Stimulated activated naive CD8-positive, alpha-beta T cell treated with anti-CD3 and anti-CD28 coated beads, Interleukin-15, amount 100 ng/mL, for 72 hours (primary cell): ENCODE results near the gene SLC26A4.

ENCODE experiments used
- ATAC-seq: fragments of 150-1000 bp; cut with Tn5 transposase; 2 replicates; pipeline ENCODE4 v1.10.0; 2021; ENCODE audit warnings: mild to moderate bottlenecking, moderate library complexity
- DNase-seq, 2 donors: peaks; one replicate each; pipeline ENCODE4 v3.0.0; 2021 to 2022
- H3K27ac Mint-ChIP-seq, 2 donors: one replicate each; pipeline ENCODE4 v1.8.0; 2022; ENCODE audit warnings: mild to moderate bottlenecking in 2 of 2, mixed read lengths in 2 of 2, moderate library complexity in 2 of 2
- H3K27me3 Mint-ChIP-seq: one replicate; pipeline ENCODE4 v1.8.0; 2022; ENCODE audit warnings: mixed read lengths
- H3K4me1 Mint-ChIP-seq: one replicate; pipeline ENCODE4 v1.8.0; 2022; ENCODE audit warnings: mild to moderate bottlenecking, mixed read lengths
- H3K4me3 Mint-ChIP-seq, 2 donors: one replicate each; pipeline ENCODE4 v1.8.0; 2022; ENCODE audit warnings: mild to moderate bottlenecking in 2 of 2, mixed read lengths in 2 of 2, moderate library complexity in 1 of 2
- H3K9me3 Mint-ChIP-seq, 2 donors: one replicate each; pipeline ENCODE4 v1.8.0; 2022; ENCODE audit warnings: mixed read lengths in 2 of 2

The SLC26A4 gene

DNA sequence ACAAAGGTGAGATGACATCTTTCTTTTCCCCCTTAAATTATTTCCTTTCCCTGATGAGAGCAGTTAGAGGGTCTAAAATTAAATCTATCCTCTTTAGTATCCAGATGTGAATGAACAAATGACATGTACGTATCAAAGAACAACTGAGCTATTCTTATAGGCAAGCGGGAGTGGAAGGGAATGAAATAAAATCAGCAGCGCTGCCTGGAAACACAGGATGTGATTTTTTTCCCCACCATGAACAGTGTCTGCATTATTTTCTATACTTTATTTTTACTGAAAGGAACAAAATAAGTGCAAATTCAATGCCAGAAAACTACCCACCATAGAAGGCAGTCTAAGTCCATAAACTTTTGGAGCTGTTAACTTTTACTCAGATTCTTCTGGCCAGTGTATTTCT is 40.6 kb downstream of the SLC26A4 start:
- Mint-ChIP-seq H3K27me3 (no peaks in the 10 kb centered on the region), H3K9me3 (no peaks in the 10 kb centered on the region), H3K27ac (no peak overlapping the region), H3K4me1 (peaks cover 5% of the 10 kb centered on the region), H3K4me3 (no peak overlapping the region)
- ATAC-seq (no peak), DNase-seq (no peak)

DNA sequence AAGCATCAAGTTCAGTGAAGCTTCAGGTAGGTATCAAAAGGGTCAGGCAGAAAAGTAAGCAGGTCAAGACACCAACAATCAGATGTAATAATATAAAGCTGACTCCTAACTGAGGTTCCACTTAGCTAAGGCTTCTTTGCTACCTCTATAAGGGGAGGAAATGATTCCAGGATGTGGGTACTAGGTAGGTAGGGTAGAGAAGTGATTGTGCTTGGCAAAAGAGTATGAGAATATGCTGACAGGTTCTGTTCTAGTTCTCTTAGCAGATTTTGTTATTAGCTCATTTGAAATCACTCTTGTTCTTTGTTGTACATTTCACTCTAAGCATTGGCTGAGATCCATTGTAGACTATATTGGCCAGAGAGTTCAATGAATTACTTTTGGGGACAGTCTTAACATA is 42.6 kb downstream of the SLC26A4 start:
- Mint-ChIP-seq H3K27me3 (no peaks in the 10 kb centered on the region), H3K4me3 (no peak overlapping the region), H3K4me1 (no peaks in the 10 kb centered on the region), H3K27ac (peak overlapping the region in 1 of 2 donors; percentile 1), H3K9me3 (no peaks in the 10 kb centered on the region)
- no peak for ATAC-seq
- DNase-seq = no peak

DNA sequence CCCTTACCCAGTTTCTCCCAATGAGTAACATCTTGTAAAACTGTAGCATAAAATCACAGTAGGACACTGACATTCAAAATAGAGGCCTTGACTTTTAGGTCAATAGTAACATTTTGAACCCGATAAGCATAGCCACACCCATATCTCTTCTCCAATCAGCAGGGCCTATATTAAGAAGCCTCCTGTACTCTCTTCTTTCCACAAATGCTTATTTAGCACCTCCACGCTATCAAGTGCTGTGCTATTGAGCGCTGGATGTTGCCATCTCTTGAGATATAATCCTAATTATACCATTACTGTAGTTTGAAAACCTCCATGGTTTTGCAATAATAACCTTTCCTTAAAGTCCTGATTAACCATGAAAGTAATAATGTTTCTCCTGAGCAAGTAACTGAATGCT is 43.2 kb downstream of the SLC26A4 start:
- no peaks in the 10 kb centered on the region for H3K4me1 Mint-ChIP-seq
- no peak for ATAC-seq
- no peak for DNase-seq
- no peak overlapping the region for H3K27ac Mint-ChIP-seq
- H3K27me3 Mint-ChIP-seq = no peaks in the 10 kb centered on the region
- H3K4me3 Mint-ChIP-seq = no peak overlapping the region
- H3K9me3 Mint-ChIP-seq = no peaks in the 10 kb centered on the region

DNA sequence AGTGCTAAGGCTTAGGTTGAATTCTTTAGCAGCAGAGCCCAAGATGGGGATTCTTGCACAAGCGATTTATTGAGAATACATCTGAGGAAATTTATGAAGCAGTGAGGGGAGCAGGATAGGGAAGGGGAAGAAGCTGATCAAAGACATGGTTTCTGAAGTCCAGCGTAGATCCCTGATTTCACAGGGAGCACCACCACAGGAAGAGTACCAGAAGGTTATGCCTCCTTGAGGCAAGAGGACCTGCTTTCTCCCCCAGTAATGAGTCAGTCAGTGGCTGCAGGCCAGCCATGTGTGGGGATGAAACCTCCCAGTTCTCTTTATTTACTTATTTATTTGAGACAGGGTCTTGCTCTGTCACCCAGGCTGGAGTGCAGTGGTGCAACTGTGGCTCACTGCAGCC is 48.3 kb downstream of the SLC26A4 start:
- Mint-ChIP-seq H3K9me3 (no peaks in the 10 kb centered on the region), H3K27ac (no peak overlapping the region), H3K27me3 (no peaks in the 10 kb centered on the region), H3K4me3 (no peak overlapping the region), H3K4me1 (no peaks in the 10 kb centered on the region)
- no peak for ATAC-seq
- no peak for DNase-seq

DNA sequence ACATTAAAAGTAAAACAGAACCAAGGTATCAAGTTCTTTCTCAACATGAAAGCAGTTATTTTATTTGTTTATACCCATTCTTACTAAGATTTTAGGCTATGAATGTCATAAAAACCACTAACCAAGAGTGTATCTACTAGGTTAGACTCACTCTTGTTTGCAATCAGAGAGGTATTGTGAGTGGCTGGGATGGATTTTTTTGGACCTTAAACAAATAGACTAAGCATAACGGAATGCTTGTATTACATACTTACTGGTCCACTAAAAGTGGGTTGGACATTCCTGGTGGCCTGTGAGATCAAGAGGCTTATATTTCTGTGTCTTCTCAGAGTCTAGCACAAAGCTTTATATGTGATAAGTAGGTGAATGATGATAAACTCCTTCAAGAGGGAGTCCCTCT is 50.7 kb downstream of the SLC26A4 start:
- no peaks in the 10 kb centered on the region for H3K4me1 Mint-ChIP-seq
- H3K27me3 Mint-ChIP-seq = no peaks in the 10 kb centered on the region
- H3K27ac Mint-ChIP-seq = no peak overlapping the region
- DNase-seq (no peak), ATAC-seq (no peak)
- no peak overlapping the region for H3K4me3 Mint-ChIP-seq
- no peaks in the 10 kb centered on the region for H3K9me3 Mint-ChIP-seq

DNA sequence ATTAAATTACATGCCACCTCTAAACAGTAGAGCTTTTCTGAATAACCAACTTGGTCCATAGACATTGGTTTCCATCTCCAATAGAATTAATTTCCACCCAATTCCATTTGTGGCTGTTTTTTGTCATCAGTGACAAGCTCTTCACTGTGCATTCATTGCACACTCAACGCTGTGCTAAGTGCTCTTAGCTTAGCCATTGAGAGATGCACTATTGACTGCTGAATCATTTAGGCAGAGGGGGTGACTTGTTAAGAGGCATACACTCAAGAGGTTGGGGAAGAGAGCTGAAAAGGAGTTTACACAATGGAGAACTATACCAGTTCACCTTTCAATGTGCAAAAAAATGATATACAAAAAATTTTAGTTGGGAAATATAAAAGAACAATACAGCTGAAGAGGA is 51.4 kb downstream of the SLC26A4 start:
- DNase-seq = no peak
- peak overlapping the region in 1 of 2 donors; percentile 7 for H3K27ac Mint-ChIP-seq
- no peaks in the 10 kb centered on the region for H3K27me3 Mint-ChIP-seq
- no peak for ATAC-seq
- no peaks in the 10 kb centered on the region for H3K9me3 Mint-ChIP-seq
- H3K4me1 Mint-ChIP-seq = no peaks in the 10 kb centered on the region
- no peak overlapping the region for H3K4me3 Mint-ChIP-seq

DNA sequence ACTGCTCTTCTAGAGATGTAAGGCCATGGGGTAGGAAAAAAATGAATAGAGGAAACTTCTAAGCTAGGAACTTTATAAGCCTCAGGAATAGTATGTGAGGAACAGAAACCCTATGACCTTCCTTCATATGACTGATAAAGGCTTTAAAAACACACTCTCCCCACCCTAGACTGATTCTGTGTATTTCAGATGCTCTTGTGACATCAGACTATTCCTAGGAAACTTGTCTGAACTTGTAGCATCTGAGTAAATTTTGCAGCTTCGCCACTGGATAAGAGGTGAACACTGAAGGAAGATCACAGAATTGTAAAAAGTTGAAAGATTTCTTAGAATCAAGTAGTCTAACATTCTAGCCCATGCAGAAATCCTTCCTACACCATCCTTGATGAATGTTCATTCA is 52.3 kb downstream of the SLC26A4 start:
- H3K4me3 Mint-ChIP-seq = no peak overlapping the region
- no peak overlapping the region for H3K27ac Mint-ChIP-seq
- no peaks in the 10 kb centered on the region for H3K27me3 Mint-ChIP-seq
- no peaks in the 10 kb centered on the region for H3K4me1 Mint-ChIP-seq
- H3K9me3 Mint-ChIP-seq = no peaks in the 10 kb centered on the region
- ATAC-seq (no peak), DNase-seq (no peak)

DNA sequence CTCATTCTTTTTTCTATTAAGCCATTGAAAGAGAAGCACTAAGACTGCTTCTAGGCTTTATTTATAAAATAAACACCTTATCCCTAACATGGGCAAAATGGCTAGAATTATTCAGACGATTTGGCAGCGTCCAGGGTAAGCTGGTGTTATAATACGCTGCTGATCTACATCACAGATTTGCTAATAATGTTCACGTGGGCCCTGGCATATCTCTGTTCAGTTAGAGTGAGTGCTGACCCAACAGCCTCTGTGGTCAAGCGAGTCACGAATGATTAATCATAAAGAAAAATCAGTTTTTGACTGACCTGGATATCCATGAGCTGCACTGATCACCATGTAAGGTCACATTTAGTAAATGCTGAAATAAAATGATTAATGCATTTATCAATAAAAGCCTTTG is 54.9 kb downstream of the SLC26A4 start:
- H3K4me1 Mint-ChIP-seq = no peaks in the 10 kb centered on the region
- H3K27me3 Mint-ChIP-seq = no peaks in the 10 kb centered on the region
- no peak for ATAC-seq
- H3K4me3 Mint-ChIP-seq = no peak overlapping the region
- no peak overlapping the region for H3K27ac Mint-ChIP-seq
- DNase-seq = no peak
- no peaks in the 10 kb centered on the region for H3K9me3 Mint-ChIP-seq

DNA sequence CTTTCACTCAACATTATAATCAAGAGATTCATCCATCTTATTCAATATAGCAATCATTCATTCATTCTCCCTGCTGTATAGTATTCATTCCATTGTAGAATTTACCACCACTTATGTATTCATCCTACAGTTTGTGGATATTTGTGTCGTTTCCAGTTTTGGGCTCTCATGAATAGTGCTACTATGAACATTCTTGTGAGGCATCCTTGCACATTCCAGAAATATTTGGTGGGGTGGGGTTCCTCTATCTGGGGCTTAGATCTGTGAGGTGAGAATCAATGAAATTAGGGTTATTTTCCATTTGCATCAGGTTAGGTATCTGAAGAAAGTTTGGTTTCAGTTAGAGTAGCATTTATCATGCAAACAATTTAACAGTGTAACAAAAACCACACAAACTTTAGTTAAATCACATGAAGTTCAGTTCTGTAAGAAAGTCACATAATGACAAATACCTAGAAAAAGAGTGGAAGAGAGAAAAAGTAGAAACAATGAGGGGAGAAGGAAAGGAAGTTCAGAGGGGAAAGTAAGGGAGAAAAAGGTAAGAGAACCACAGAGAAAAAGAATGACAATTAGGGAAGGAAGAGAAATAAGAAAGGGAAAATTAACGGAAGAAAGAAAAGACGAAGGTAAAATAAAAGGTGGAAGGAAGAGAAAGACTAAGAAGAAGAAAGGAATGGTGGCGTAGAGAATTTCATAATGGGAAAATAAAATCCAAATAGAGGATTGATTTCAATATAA is 58.0 kb downstream of the SLC26A4 start:
- Mint-ChIP-seq H3K27ac (no peak overlapping the region), H3K27me3 (no peaks in the 10 kb centered on the region), H3K4me1 (no peaks in the 10 kb centered on the region), H3K9me3 (no peaks in the 10 kb centered on the region), H3K4me3 (no peak overlapping the region)
- no peak for DNase-seq
- ATAC-seq = no peak

DNA sequence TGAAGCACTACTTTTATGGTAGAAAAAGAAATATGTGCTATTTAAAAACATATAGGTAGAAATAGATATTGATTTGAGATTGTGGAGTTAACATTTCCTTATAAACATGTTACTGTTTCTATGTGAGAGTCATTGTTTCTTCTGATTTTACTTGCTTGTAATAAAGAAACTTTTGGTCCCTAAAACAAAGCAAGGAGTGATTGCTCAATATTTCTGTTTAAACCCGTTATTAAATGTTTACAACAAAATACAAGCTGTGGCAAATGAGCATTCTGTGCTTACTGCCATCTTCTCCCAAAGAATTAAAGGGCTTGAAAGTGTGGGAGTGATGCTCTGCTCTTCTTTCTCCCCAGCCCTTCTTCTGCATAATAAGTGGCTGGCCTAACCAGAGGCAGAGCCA is 60.7 kb downstream of the SLC26A4 start:
- peaks cover 4% of the 10 kb centered on the region for H3K27me3 Mint-ChIP-seq
- no peak overlapping the region for H3K27ac Mint-ChIP-seq
- DNase-seq = no peak
- no peaks in the 10 kb centered on the region for H3K9me3 Mint-ChIP-seq
- no peak for ATAC-seq
- no peaks in the 10 kb centered on the region for H3K4me1 Mint-ChIP-seq
- H3K4me3 Mint-ChIP-seq = no peak overlapping the region

DNA sequence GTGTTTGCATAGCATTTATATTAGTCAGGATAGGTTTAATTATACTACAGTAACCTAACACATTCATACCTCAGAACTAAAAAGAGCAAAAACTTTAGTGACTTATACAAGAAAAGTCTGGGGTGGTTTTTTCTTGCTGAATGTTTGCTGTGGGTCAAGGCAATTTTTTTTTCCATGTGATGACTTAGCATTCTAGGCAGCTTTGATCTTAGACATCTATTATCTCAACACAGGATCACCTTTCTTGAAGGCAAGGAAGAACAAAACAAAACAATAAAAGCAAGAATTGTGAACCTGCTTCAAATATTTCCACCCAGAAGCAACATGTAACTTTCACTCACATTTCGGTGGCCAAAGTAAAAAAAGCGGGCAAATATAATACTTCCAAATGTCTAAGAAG is 62.6 kb downstream of the SLC26A4 start:
- no peak for ATAC-seq
- Mint-ChIP-seq H3K9me3 (no peaks in the 10 kb centered on the region), H3K27ac (no peak overlapping the region), H3K4me1 (no peaks in the 10 kb centered on the region), H3K27me3 (peaks cover 23% of the 10 kb centered on the region), H3K4me3 (no peak overlapping the region)
- no peak for DNase-seq

DNA sequence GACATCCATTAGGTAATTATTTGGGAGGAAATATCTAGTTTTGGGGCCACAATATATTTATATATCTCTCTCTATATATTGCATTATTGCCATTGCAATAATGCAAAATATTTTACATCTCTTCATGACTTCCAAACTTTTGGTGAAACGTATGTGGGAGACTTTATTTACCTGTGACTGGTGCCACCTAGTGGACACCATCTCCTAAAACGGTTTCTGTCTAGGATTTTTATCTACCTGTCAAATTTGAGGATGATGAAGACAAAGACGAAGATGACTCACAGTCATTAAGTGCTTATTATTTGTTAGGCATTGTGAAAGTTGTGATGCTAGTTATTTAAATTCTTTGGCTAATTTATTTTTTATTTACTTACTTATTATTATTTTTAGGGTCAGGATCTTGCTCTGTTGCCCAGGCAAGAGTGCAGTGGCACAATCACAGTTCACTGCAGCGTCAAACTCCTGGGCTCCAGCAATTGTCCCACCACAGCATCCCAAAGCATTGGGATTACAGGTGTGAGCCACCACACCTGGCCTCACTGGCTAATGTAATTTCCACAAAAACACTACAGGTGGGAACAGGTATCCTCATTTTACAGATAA is 64.6 kb downstream of the SLC26A4 start:
- no peak for ATAC-seq
- Mint-ChIP-seq H3K4me1 (no peaks in the 10 kb centered on the region), H3K9me3 (no peaks in the 10 kb centered on the region), H3K27ac (no peak overlapping the region), H3K27me3 (peaks cover 32% of the 10 kb centered on the region), H3K4me3 (no peak overlapping the region)
- DNase-seq = peak; percentile 20 to 41

DNA sequence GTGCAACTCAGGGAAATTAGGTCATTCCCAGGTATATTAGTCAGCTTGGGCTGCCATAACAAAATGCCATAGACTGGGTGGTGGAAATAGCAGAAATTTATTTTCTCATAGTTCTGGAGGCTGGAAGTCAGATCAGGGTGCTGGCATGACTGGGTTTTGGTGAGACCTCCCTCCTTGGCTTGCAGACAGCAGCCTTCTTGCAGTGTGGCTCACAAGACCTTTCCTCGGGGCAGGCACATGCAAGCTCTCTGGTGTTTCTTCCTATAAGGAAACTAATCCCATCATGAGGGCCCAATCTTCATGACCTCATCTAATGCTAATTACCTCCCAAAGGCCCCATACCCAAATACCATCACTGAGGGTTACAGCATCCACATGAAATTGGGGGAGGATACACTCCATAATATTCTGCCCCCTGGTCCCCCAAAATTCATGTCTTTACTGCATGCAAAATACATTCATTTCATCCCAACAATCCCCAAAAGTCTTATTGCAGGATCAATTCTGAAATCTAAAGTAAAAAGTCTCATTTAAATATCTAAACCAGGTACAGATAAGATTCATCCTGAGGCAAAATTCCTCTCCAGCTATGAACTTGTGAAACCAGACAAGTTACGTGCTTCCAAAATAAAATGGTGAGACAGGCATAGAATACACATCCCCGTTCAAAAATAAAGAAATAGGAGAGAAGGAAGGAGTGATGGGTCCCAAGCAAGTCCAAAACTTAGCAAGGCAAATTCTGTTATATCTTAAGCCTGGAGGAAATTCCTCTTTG is 65.9 kb downstream of the SLC26A4 start:
- H3K4me3 Mint-ChIP-seq = no peak overlapping the region
- ATAC-seq (no peak), DNase-seq (no peak)
- H3K4me1 Mint-ChIP-seq = no peaks in the 10 kb centered on the region
- H3K27ac Mint-ChIP-seq = no peak overlapping the region
- H3K27me3 Mint-ChIP-seq = peaks cover 32% of the 10 kb centered on the region
- H3K9me3 Mint-ChIP-seq = no peaks in the 10 kb centered on the region

DNA sequence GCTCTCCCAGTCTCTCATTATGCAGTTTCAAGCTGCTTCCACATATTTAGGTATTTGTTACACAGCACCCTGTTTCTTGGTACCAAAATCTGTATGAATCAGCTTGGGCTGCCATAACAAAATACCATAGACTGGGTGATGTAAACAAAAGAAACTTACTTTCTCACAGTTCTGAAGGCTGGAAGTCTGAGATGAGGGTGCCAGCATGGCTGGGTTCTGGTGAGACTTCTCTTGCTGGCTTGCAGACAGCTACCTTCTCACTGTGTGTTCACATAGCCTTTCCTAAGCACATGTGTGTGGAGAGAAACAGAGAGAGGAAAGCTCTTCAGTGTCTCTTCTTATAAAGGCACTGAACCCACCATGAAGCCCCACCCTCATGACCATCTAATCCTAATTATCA is 67.6 kb downstream of the SLC26A4 start:
- no peak for DNase-seq
- Mint-ChIP-seq H3K4me1 (no peaks in the 10 kb centered on the region), H3K27ac (peak overlapping the region in 1 of 2 donors; percentile 7), H3K9me3 (peaks cover 0 to 7% of the 10 kb centered on the region in 2 donors), H3K4me3 (no peak overlapping the region), H3K27me3 (peaks cover 32% of the 10 kb centered on the region)
- ATAC-seq = no peak

DNA sequence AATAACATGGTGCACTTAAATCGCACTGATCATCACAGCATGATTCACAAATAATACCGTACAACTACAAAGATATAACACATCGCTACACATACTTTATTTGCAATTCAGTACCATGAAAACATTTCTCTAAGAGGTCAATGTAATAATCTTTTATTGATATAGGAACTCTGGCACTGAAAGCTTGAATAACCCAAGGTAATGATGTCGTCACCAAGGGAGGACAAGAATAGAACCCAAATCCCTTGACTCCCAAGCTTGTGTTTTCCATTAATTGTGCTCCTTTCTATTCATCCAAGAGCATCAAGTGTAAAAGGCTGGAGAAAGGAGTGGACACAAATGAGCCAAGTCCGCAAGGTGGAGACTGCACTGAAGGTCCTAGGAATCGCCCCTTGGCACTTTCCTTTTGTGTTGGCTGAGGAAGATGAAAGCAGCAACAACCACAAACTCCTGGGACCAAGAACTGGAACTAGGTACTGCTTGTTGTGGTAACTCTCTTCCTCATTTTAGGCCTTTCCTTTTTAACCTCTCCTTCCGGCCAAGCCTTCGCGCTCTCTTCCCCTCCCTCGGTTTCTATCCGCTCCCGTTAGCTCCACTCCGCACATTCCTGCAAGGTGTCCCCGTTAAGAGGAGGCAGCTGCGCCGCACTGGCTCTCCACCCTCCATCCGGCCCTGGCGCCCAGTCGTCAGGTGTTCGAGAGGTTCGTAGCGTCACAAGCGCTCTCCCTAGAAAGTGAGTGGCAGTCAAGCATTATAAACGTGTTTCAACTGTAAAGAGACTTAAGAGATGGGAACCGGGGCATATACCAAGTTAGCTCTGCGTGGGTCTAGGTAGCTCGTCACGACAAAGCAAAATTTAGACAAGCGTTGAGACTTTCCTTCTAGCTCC is 82.3 kb downstream of the SLC26A4 start:
- H3K27me3 Mint-ChIP-seq = no peaks in the 10 kb centered on the region
- peak overlapping the region; percentile 93 to 99 for H3K4me3 Mint-ChIP-seq
- DNase-seq (no peak), ATAC-seq (peak; percentile 64)
- peaks cover 39% of the 10 kb centered on the region for H3K4me1 Mint-ChIP-seq
- no peaks in the 10 kb centered on the region for H3K9me3 Mint-ChIP-seq
- peak overlapping the region; percentile 100 for H3K27ac Mint-ChIP-seq
